HFFc6 (cell line): ENCODE results near the gene ZEB2. TPM values are rescaled to one million over a fixed set of nuclear protein-coding genes. Genes with fewer than 3 reads are reported as not detected.
A peak's percentile ranks its signal among the peaks of the same experiment; 100 is the strongest.

Experiments
- DNase-seq: peaks from one replicate; pipeline ENCODE4 v3.0.0-alpha.2; 2018
- H3K27ac Mint-ChIP-seq: 2 replicates; pipeline ENCODE4 v1.8.0; 2020; ENCODE audit warnings: mild to moderate bottlenecking, mixed read lengths
- H3K27me3 Mint-ChIP-seq: 2 replicates; pipeline ENCODE4 v1.8.0; 2021; ENCODE audit warnings: mild to moderate bottlenecking, moderate library complexity, mixed read lengths; ENCODE audit not compliant: insufficient read depth
- H3K36me3 Mint-ChIP-seq: 2 replicates; pipeline ENCODE4 v1.8.0; 2021; ENCODE audit warnings: low read depth, mixed read lengths
- H3K4me1 Mint-ChIP-seq: 2 replicates; pipeline ENCODE4 v1.8.0; 2020; ENCODE audit warnings: low read depth, mixed read lengths
- H3K4me3 Mint-ChIP-seq: 2 replicates; pipeline ENCODE4 v1.8.0; 2020; ENCODE audit warnings: mild to moderate bottlenecking, moderate library complexity, mixed read lengths
- H3K9me3 Mint-ChIP-seq: 2 replicates; pipeline ENCODE4 v1.8.0; 2020; ENCODE audit warnings: mild to moderate bottlenecking, mixed read lengths
- CTCF ChIP-seq: fragments of 200-600 bp; sonication (generic); IDR thresholded peaks from 2 replicates; pipeline ENCODE4 v1.5.0; 2021; ENCODE audit warnings: antibody characterized with exemption, mild to moderate bottlenecking
- total RNA-seq, 6 experiments: library from RNA; stranded (reverse); fragmentation: NEBNext Ultra II Directional; extraction: Animal tissue kit (Norgen Biotek cat#: 25700); gene quantifications; 2 replicates in 1 of 6; 3 replicates in 5 of 6; pipeline ENCODE4 v1.2.3, GENCODE V29; 2021

Gene ZEB2
- total RNA-seq, 6 experiments from 2014 or later: 57.0 to 76.3 (median 62.8) TPM

DNA sequence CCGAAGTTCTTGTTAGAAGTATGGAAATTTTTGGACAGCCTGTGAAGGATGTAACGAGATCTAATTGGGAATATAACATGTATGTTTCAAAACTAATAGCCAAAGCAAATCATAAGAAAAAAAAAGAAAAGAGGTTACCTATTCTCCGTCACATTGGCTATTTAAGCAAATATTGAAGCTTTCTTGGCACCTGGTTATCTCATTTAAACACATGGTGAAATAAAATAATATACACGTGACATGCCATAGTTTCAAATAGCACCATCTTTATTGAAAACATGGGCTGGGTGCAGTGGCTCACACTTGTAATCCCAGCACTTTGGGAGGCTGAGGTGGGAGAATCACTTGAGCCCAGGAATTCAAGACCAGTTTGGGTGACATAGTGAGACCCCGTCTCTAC is 56.7 kb downstream of the ZEB2 start:
- TF ChIP-seq CTCF: no peak
- no peak for DNase-seq
- Mint-ChIP-seq H3K4me3 (no peak overlapping the region), H3K27me3 (no peaks in the 10 kb centered on the region; the same call in 1 of the 2 replicates), H3K9me3 (no peaks in the 10 kb centered on the region), H3K27ac (no peak overlapping the region), H3K4me1 (peaks cover 53% of the 10 kb centered on the region), H3K36me3 (peaks cover 31% of the 10 kb centered on the region)

DNA sequence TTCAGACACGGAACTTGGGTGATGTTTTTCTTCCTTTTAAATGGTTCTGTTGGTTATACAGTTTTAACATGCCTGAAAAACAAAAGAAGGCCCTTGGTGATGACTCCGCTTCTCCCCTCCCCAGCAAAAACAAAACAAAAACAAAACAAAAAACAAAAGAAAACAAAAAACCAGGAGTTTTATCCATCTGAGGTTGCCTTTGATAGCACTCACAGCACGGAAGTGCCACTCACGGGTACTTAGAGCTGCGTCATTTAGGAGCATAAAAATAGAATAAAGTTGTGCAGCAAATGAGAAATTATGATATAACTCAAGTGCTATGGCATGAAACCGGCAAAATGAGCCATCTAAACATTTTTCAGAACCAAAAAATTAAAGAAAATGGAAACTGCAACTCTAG is 57.7 kb downstream of the ZEB2 start:
- H3K4me1 Mint-ChIP-seq: peaks cover 50% of the 10 kb centered on the region
- H3K27ac Mint-ChIP-seq: peak overlapping the region; percentile 73
- H3K4me3 Mint-ChIP-seq: peak overlapping the region; percentile 45; the same call in 1 of the 2 replicates
- H3K27me3 Mint-ChIP-seq: no peaks in the 10 kb centered on the region
- no peak for TF ChIP-seq CTCF
- DNase-seq: no peak
- H3K9me3 Mint-ChIP-seq: no peaks in the 10 kb centered on the region
- H3K36me3 Mint-ChIP-seq: peaks cover 24% of the 10 kb centered on the region

DNA sequence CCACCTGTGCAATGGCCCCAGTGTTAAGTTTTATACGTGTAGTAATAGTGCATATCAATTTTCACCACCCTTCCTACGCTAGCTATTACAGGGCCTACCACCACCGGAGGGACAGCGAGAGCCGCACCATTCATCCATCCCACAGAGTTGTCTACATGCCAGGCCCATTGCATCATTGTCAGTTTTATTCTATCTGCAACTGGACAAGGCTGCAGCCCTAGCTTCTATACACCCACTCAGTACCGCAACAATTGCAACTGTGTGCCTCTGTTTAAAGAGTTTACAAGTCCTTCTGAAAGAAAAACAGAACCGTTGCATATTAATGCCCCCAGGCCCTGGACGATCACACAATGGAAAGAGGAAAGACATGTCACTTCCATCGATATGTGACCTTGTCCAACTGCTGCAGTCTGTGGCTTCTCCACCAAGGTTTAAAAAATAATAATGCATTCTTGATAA is 58.6 kb downstream of the ZEB2 start:
- no peaks in the 10 kb centered on the region for H3K9me3 Mint-ChIP-seq
- H3K4me3 Mint-ChIP-seq: peak overlapping the region; percentile 40; the same call in 1 of the 2 replicates
- peak overlapping the region; percentile 73 for H3K27ac Mint-ChIP-seq
- H3K27me3 Mint-ChIP-seq: 0 out of 2 replicates have a peak, but pooled peaks cover 2% of the 10 kb centered on the region
- peak; percentile 80 for DNase-seq
- peaks cover 24% of the 10 kb centered on the region for H3K36me3 Mint-ChIP-seq
- 0 out of 2 replicates have a peak, but pooled peaks have one; percentile 7 for TF ChIP-seq CTCF
- peaks cover 59% of the 10 kb centered on the region for H3K4me1 Mint-ChIP-seq

DNA sequence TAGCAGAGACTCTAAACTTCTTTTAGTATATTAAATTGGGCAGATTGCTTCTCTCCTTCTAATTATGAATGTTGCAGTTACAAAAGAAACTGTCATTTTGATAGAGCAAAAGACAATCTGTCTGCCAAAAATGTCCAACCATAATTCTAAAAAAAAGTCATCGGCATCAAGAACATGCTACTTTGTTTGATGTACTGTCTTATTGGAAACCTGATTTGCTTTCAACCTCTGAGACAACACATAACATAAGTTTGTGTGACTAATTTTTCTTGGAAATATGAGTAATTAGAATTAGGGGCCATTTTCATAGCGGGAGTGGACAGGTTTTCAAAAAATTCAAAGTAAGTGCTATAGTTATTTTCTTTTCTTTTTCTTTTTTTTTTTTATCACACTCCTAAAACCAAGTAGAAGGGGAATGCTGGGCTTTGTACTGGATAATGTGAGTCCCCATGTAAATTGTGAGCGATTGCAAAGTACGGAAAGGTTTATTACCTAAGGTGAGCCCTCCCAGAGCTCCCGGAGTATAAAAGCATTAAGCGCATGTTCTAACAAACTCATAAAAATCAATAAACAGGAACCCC is 59.1 kb downstream of the ZEB2 start:
- Mint-ChIP-seq H3K36me3 (peaks cover 24% of the 10 kb centered on the region), H3K27ac (peak overlapping the region; percentile 73), H3K4me3 (peak overlapping the region; percentile 40; the same call in 1 of the 2 replicates), H3K9me3 (no peaks in the 10 kb centered on the region), H3K27me3 (0 out of 2 replicates have a peak, but pooled peaks cover 2% of the 10 kb centered on the region), H3K4me1 (peaks cover 64% of the 10 kb centered on the region)
- no peak for DNase-seq
- TF ChIP-seq CTCF: no peak

DNA sequence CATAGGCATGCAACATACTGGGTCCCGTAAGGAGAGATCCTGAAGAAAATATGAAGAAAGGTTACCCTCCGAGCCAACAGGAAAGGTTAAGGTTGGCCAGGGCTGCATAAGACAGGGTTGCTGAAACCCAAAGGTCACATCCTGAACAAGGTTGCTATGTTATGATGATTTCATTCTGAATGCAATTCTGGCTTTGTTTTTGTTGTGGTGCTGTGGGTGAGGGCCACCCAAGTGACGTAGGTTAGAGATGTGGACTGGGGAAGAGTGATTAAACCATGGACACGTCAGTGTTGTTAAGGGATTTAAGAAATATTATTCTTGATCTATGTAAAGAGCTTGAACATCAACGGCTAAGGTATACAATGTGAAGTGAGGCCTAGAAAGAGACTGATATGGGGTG is 60.0 kb downstream of the ZEB2 start:
- peak; percentile 66 for DNase-seq
- H3K27me3 Mint-ChIP-seq: 0 out of 2 replicates have a peak, but pooled peaks cover 2% of the 10 kb centered on the region
- H3K27ac Mint-ChIP-seq: peak overlapping the region; percentile 63
- no peaks in the 10 kb centered on the region for H3K9me3 Mint-ChIP-seq
- H3K4me3 Mint-ChIP-seq: peak overlapping the region; percentile 34
- peaks cover 19% of the 10 kb centered on the region for H3K36me3 Mint-ChIP-seq
- H3K4me1 Mint-ChIP-seq: peaks cover 73% of the 10 kb centered on the region
- no peak for TF ChIP-seq CTCF
